Measurements from ENCODE around the gene SKOR2. TPM values are rescaled to one million over a fixed set of nuclear protein-coding genes. Genes with fewer than 3 reads are reported as not detected.

The SKOR2 gene
- total RNA-seq, 4 donors from 2014 or later: not detected

GRCh38 chr18:47285456-47285855 is 34.0 kb upstream of the SKOR2 start:
- Histone ChIP-seq H3K4me3 (no peak overlapping the region), H3K9me3 (no peaks in the 10 kb centered on the region), H3K27ac (no peak overlapping the region), H3K4me1 (no peaks in the 10 kb centered on the region), H3K27me3 (no peaks in the 10 kb centered on the region), H3K36me3 (no peaks in the 10 kb centered on the region)
- no peak for DNase-seq
- no peak for TF ChIP-seq POLR2A (IDR thresholded peaks at IDR 0.05)
- TF ChIP-seq, protein P1, sequence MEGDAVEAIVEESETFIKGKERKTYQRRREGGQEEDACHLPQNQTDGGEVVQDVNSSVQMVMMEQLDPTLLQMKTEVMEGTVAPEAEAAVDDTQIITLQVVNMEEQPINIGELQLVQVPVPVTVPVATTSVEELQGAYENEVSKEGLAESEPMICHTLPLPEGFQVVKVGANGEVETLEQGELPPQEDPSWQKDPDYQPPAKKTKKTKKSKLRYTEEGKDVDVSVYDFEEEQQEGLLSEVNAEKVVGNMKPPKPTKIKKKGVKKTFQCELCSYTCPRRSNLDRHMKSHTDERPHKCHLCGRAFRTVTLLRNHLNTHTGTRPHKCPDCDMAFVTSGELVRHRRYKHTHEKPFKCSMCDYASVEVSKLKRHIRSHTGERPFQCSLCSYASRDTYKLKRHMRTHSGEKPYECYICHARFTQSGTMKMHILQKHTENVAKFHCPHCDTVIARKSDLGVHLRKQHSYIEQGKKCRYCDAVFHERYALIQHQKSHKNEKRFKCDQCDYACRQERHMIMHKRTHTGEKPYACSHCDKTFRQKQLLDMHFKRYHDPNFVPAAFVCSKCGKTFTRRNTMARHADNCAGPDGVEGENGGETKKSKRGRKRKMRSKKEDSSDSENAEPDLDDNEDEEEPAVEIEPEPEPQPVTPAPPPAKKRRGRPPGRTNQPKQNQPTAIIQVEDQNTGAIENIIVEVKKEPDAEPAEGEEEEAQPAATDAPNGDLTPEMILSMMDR (IDR thresholded peaks at IDR 0.05): no peak

GRCh38 chr18:47284721-47285395 is 33.4 kb upstream of the SKOR2 start:
- no peak for DNase-seq
- Histone ChIP-seq H3K9me3 (no peaks in the 10 kb centered on the region), H3K27ac (no peak overlapping the region), H3K4me1 (no peaks in the 10 kb centered on the region), H3K4me3 (no peak overlapping the region), H3K27me3 (no peaks in the 10 kb centered on the region), H3K36me3 (no peaks in the 10 kb centered on the region)
- TF ChIP-seq, protein P1 (IDR thresholded peaks at IDR 0.05): no peak
- no peak for TF ChIP-seq POLR2A (IDR thresholded peaks at IDR 0.05)

- no peaks in the 10 kb centered on the region for H3K9me3 ChIP-seq
- H3K36me3 ChIP-seq: no peaks in the 10 kb centered on the region
- DNase-seq: no peak
- no peaks in the 10 kb centered on the region for H3K4me1 ChIP-seq
- H3K27ac ChIP-seq: no peak overlapping the region
- TF ChIP-seq POLR2A (IDR thresholded peaks at IDR 0.05): no peak
- TF ChIP-seq, protein P1 (IDR thresholded peaks at IDR 0.05): peak in 3 of 6 experiments; percentile 16 to 30 (median 25)
- H3K4me3 ChIP-seq: no peak overlapping the region
- no peaks in the 10 kb centered on the region for H3K27me3 ChIP-seq
These were observed 32.0 kb upstream of the SKOR2 start for GRCh38 chr18:47283476-47283875.

DNA sequence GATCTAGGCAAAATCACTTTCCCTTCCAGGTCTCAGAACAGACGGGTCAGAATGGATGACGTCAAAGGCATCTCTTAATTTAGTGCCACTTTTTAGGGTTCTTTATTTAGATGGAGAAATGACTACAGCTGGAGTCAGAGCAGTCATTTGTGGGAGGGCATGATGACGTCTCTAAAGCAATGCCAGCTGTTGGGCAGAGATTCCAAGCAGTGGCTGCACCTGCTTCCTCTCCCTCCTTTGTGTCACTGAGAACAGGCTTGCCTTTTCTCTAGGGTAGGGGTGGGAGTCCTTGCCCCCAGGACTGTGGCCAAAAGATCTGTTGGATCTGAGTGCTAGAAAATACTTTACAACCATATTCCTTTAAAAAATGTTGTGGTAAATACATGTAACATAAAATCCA is 28.7 kb upstream of the SKOR2 start:
- no peaks in the 10 kb centered on the region for H3K4me1 ChIP-seq
- no peak overlapping the region for H3K4me3 ChIP-seq
- no peak overlapping the region for H3K27ac ChIP-seq
- DNase-seq: no peak
- H3K9me3 ChIP-seq: no peaks in the 10 kb centered on the region
- no peaks in the 10 kb centered on the region for H3K27me3 ChIP-seq
- TF ChIP-seq POLR2A (IDR thresholded peaks at IDR 0.05): no peak
- TF ChIP-seq, protein P1 (IDR thresholded peaks at IDR 0.05): no peak
- no peaks in the 10 kb centered on the region for H3K36me3 ChIP-seq

DNA sequence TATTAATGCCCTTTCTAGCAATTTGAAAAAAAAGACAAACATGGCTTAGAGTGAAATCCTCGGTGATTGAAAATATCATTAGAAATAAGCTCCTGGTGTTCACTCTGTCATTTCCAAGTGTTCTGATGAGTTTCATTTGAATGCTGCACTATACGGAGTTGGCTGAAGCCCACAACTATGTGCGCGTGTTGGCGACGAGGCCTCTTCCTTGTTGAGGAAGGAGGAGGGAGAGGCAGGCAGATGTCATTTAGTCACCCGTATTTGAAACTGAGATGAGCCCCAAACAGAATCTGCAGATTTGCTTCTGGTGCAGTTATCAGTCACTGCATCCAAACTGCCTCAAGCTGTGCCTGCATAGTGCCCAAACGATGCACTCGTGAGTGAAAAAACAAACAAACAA is 23.5 kb upstream of the SKOR2 start:
- TF ChIP-seq, protein P1 (IDR thresholded peaks at IDR 0.05): no peak
- TF ChIP-seq POLR2A (IDR thresholded peaks at IDR 0.05): no peak
- Histone ChIP-seq H3K9me3 (no peaks in the 10 kb centered on the region), H3K27me3 (no peaks in the 10 kb centered on the region), H3K36me3 (no peaks in the 10 kb centered on the region), H3K27ac (no peak overlapping the region), H3K4me3 (no peak overlapping the region), H3K4me1 (no peaks in the 10 kb centered on the region)
- DNase-seq: no peak

Data from Peyer's patch (tissue), 4 donors.